RWPE2 (cell line): ENCODE results near the gene RPLP1.

Source experiments
- ATAC-seq: fragments of 200-7000 bp; cut with Tn5 transposase; 3 replicates; pipeline ENCODE4 v1.9.1; 2021; ENCODE audit warnings: low read depth
- DNase-seq: peaks from one replicate; pipeline ENCODE4 v3.0.0-alpha.2; 2020; ENCODE audit warnings: low spot score
- H3K27ac ChIP-seq: fragments of 450-650 bp; 2 replicates; pipeline ENCODE4 v1.5.1; 2017; ENCODE audit warnings: mild to moderate bottlenecking; ENCODE audit not compliant: poor library complexity, severe bottlenecking
- H3K27me3 ChIP-seq: fragments of 250-450 bp; sonication (Bioruptor Pico); 2 replicates; pipeline ENCODE4 v1.5.1; 2021; ENCODE audit warnings: mild to moderate bottlenecking, moderate library complexity; ENCODE audit not compliant: insufficient read depth, poor library complexity, severe bottlenecking
- H3K36me3 ChIP-seq: fragments of 250-450 bp; sonication (Bioruptor Pico); 2 replicates; pipeline ENCODE4 v1.5.1; 2020; ENCODE audit warnings: low read depth, mild to moderate bottlenecking, moderate library complexity
- H3K4me1 ChIP-seq: fragments of 250-450 bp; sonication (Bioruptor Pico); 2 replicates; pipeline ENCODE4 v1.5.1; 2021; ENCODE audit warnings: mild to moderate bottlenecking, moderate library complexity; ENCODE audit not compliant: insufficient read depth, poor library complexity, severe bottlenecking
- H3K4me3 ChIP-seq: fragments of 250-450 bp; sonication (Bioruptor Pico); 2 replicates; pipeline ENCODE4 v1.5.1; 2021; ENCODE audit warnings: mild to moderate bottlenecking, moderate library complexity; ENCODE audit not compliant: severe bottlenecking
- H3K9me3 ChIP-seq: fragments of 250-450 bp; sonication (Bioruptor Pico); 2 replicates; pipeline ENCODE4 v1.5.1; 2021; ENCODE audit warnings: mild to moderate bottlenecking, moderate library complexity; ENCODE audit not compliant: severe bottlenecking
- CTCF ChIP-seq: fragments of 450-650 bp; IDR thresholded peaks from one replicate; pipeline ENCODE4 v1.5.1; 2017; ENCODE audit warnings: mild to moderate bottlenecking, moderate library complexity; ENCODE audit not compliant: poor library complexity, severe bottlenecking

Gene RPLP1

DNA sequence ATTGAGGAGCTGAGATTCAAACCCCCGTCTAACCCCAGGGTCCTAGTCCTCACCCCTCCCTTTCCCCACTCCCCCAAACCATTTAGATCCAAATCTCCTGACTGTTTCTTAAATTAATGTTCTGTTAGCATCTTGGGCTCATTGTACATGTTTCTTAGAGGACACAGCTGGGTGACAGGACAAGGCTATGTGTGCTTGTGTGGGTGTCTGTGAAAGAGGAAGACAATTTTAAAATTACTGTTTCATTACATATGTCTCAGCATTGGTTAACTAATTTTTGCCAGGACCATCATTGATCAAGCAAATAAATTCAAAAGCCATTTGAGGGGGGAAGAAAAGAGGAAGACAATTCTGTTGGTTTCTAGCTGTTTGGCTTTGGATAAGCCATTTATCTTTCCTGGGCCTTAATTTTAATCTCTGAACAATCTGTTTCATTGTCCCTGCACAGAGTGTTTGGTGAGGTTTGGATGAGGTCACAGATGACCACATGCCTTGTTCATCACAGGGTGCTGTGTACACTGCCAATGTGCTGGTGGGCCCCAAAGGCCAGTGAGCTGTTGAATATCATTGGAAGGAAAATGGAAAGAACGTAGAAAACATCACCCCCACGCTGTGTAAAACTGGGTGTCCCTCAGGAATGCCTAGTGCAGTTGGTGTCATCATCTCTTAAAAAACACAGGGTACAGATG is 51.9 kb downstream of the RPLP1 start:
- Histone ChIP-seq H3K4me1 (no peaks in the 10 kb centered on the region), H3K9me3 (no peaks in the 10 kb centered on the region), H3K27me3 (no peaks in the 10 kb centered on the region), H3K27ac (no peak overlapping the region), H3K4me3 (no peak overlapping the region), H3K36me3 (no peaks in the 10 kb centered on the region)
- TF ChIP-seq CTCF = no peak
- DNase-seq (no peak), ATAC-seq (no peak)
